Upper lobe of right lung (tissue), 1 donor: ENCODE data around the gene RPL22L1. TPM values are rescaled to one million over a fixed set of nuclear protein-coding genes. Genes with fewer than 3 reads are reported as not detected.

ENCODE experiments used
- ATAC-seq: fragments of 200-7000 bp; cut with Tn5 transposase; one replicate; pipeline ENCODE4 v1.9.1; 2020; ENCODE audit warnings: mild to moderate bottlenecking, moderate library complexity
- DNase-seq: peaks from one replicate; pipeline ENCODE4 v3.0.0-alpha.2; 2020
- H3K27ac ChIP-seq: fragments of 200-600 bp; one replicate; pipeline ENCODE4 v1.8.0; 2022
- H3K27me3 ChIP-seq: fragments of 200-600 bp; one replicate; pipeline ENCODE4 v1.8.0; 2022; ENCODE audit warnings: mild to moderate bottlenecking
- H3K36me3 ChIP-seq: fragments of 200-600 bp; one replicate; pipeline ENCODE4 v1.8.0; 2022
- H3K4me1 ChIP-seq: fragments of 200-600 bp; one replicate; pipeline ENCODE4 v1.8.0; 2022
- H3K4me3 ChIP-seq: fragments of 200-600 bp; one replicate; pipeline ENCODE4 v1.8.0; 2022; ENCODE audit warnings: mild to moderate bottlenecking
- H3K9me3 ChIP-seq: fragments of 200-600 bp; one replicate; pipeline ENCODE4 v1.8.0; 2022
- intact Hi-C: fragments of 100-400 bp; cut with DNase I; formaldehyde crosslinking; loops from one replicate; pipeline ENCODE4 v1.11.0; 2022
- total RNA-seq: library from RNA; stranded (reverse); fragmentation: NEBNext Ultra II Directional; extraction: Animal tissue kit (Norgen Biotek cat#: 25700); gene quantifications from one replicate; pipeline ENCODE4 v1.2.1, GENCODE V29; 2021
- TF ChIP-seq, protein P1 (sequence below): fragments of 200-600 bp; IDR thresholded peaks from one replicate; pipeline ENCODE4 v1.8.0; 2022; ENCODE audit warnings: antibody characterized with exemption
- donor health status: DM: no; HTN: yes; CAD: no; lungs with severe emphysema.

RPL22L1 gene
- total RNA-seq, 1 donor from 2014 or later = 33.1 TPM

DNA sequence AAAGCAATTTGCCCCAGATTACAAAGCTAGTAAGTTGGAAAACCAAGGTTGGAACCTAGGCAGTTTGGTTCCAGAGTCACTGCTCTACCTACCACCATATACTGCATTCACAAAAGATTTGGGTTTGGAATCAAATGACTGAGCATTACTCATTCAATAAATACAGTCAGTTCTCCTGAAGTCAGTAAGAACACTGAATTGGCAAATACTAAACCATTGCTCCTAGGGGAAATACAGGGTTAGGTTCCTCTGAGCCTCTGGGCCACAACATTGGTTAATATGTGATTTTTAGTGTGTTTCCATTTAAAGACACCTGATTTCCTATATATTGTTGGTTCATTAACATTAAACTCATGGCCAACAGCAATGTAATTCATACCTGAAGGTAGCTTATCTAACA lies 40.5 kb upstream of the RPL22L1 start:
- intact Hi-C loops = no loop called here
- TF ChIP-seq, protein P1, sequence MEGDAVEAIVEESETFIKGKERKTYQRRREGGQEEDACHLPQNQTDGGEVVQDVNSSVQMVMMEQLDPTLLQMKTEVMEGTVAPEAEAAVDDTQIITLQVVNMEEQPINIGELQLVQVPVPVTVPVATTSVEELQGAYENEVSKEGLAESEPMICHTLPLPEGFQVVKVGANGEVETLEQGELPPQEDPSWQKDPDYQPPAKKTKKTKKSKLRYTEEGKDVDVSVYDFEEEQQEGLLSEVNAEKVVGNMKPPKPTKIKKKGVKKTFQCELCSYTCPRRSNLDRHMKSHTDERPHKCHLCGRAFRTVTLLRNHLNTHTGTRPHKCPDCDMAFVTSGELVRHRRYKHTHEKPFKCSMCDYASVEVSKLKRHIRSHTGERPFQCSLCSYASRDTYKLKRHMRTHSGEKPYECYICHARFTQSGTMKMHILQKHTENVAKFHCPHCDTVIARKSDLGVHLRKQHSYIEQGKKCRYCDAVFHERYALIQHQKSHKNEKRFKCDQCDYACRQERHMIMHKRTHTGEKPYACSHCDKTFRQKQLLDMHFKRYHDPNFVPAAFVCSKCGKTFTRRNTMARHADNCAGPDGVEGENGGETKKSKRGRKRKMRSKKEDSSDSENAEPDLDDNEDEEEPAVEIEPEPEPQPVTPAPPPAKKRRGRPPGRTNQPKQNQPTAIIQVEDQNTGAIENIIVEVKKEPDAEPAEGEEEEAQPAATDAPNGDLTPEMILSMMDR = no peak
- H3K36me3 ChIP-seq = no peaks in the 10 kb centered on the region
- peaks cover 11% of the 10 kb centered on the region for H3K4me1 ChIP-seq
- no peak overlapping the region for H3K27ac ChIP-seq
- peaks cover 8% of the 10 kb centered on the region for H3K27me3 ChIP-seq
- DNase-seq (no peak), ATAC-seq (no peak)
- no peak overlapping the region for H3K4me3 ChIP-seq
- peaks cover 25% of the 10 kb centered on the region for H3K9me3 ChIP-seq

DNA sequence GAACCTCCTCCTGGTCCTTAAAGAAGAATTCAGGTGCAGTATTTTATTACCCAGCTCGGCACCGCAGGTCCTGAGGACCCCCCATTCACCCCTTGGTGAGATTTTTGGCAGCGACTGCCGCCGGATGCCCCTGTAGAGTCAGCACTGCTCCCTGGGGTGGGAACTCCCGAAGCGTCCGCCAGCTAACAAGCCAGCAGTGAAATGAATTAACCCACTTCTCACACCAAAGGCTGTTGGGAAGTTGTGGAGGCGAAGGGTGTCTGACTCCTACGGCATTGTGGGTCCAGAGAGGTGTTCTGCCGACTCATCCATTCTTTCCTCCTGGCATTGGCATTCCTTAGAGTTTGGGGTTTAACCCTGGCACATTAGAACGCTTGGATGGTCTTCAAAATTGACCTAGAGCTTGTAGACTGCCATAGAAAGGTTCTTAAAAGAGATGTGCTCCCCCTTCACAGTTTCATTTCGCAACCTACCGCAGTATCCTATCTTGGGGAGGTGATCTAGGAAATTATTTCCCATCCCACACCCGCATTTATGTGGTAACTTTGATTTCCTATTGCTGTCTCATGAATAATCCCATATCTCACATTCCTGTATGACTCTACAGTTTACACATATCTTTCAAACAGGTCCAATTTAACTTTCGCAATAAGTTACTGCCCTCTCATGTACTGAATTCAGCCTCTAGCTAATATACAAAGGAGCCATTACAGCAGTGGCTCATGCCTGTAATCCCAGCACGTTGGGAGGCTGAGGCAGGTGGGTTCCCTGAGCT lies 39.3 kb upstream of the RPL22L1 start:
- intact Hi-C loops = no loop called here
- H3K27ac ChIP-seq = peak overlapping the region; percentile 30
- ATAC-seq = no peak

DNA sequence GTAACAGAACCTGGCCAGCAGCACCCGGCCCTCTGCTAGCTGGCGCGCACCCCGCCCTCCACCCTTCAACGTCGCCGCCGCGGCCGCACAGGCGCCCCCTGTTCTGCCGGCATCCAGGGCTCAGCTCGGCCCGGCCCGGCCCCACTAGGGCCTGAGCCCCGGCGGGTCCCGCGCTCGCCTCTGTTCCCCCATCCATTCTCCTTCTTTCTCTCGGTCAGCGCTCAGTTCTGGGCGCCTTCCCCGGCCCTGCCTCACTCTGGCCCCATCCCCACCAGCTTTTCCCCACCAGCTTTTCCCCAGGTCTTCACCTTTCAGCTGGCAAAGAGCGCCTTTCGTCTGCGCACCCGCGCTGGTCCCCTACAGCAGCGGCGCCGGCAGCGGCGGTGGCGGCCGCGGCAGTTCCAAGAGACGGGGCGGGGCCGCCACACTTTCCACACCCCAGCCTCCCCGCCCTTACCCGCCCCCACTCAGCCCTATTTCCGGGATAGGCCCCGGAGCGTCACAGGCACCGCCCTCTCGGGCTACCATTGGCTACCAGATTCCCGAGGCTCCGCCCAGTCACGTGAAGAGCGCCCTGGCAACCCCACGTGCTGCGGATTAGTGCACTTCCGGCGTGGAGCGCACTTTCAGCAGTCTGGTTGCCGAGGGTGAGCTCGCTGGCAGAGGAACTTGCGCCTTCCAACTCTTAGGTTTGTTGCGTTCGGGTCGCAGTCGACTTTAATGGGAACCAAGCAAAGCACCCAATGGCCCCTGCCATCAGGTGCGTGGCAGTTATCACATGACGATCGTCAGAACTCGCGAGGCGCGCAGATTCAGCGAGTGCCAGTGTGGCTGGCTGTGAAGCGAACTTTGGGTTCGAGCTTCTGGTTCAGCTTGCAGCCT lies 38.5 kb upstream of the RPL22L1 start, which contains the start of gene EIF5A2:
Gene EIF5A2, minus strand, starts transcription at position 403 of the 882 bp plus-strand sequence. CDS start 831 bp downstream, outside the sequence.
- DNase-seq (peak; percentile 95), ATAC-seq (peak; percentile 98)
- TF ChIP-seq, protein P1 = no peak
- H3K9me3 ChIP-seq = peaks cover 25% of the 10 kb centered on the region
- peak within 1 kb of the TSS; percentile 55 for H3K27ac ChIP-seq
- H3K27me3 ChIP-seq = peaks cover 8% of the 10 kb centered on the region
- peaks cover 11% of the 10 kb centered on the region for H3K4me1 ChIP-seq
- H3K36me3 ChIP-seq = no peaks in the 10 kb centered on the region
- H3K4me3 ChIP-seq = peak within 1 kb of the TSS; percentile 74
- intact Hi-C loops = no loop called here

More for the DNA sequence above, 39.3 kb upstream of the RPL22L1 start:
- Histone ChIP-seq H3K27me3 (peaks cover 8% of the 10 kb centered on the region), H3K4me3 (no peak overlapping the region), H3K4me1 (peaks cover 11% of the 10 kb centered on the region), H3K36me3 (no peaks in the 10 kb centered on the region), H3K9me3 (peaks cover 25% of the 10 kb centered on the region)
- TF ChIP-seq, protein P1 = no peak
- peak; percentile 66 for DNase-seq

GRCh38 chr3:170907637-170908234 lies 37.7 kb upstream of the RPL22L1 start:
- peaks cover 11% of the 10 kb centered on the region for H3K4me1 ChIP-seq
- peaks cover 8% of the 10 kb centered on the region for H3K27me3 ChIP-seq
- peak; percentile 69 for DNase-seq
- H3K27ac ChIP-seq = peak overlapping the region; percentile 55
- H3K36me3 ChIP-seq = no peaks in the 10 kb centered on the region
- H3K4me3 ChIP-seq = peak overlapping the region; percentile 74
- intact Hi-C loops = no loop called here
- TF ChIP-seq, protein P1 = no peak
- no peak for ATAC-seq
- H3K9me3 ChIP-seq = peaks cover 25% of the 10 kb centered on the region

DNA sequence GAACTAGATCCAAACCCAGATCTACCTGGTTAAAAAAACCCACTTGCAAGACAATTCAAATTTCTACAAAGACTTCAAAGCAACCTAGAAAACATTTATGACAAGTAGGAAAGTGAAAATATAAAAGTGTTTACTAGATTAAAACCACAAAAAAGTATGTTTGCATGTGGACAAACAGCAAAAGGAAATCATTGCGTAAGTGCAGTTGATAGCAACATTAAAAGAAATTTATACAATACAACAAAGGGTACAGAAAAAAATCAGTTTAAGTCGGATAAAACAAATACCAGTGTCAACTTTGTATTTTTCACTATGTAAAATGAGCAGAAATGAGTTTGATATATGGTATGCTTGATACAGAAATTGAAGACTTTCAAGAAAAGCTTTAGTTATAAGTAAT lies 35.9 kb upstream of the RPL22L1 start:
- H3K27me3 ChIP-seq = peaks cover 8% of the 10 kb centered on the region
- peaks cover 11% of the 10 kb centered on the region for H3K4me1 ChIP-seq
- no peak overlapping the region for H3K4me3 ChIP-seq
- H3K9me3 ChIP-seq = peaks cover 18% of the 10 kb centered on the region
- ATAC-seq (no peak), DNase-seq (no peak)
- no peaks in the 10 kb centered on the region for H3K36me3 ChIP-seq
- H3K27ac ChIP-seq = no peak overlapping the region
- TF ChIP-seq, protein P1 = no peak
- intact Hi-C loops = no loop called here
